Hepatocyte (in vitro differentiated cells): ENCODE data around the gene CHD2. TPM values are rescaled to one million over a fixed set of nuclear protein-coding genes. Genes with fewer than 3 reads are reported as not detected.

ENCODE experiments used
- DNase-seq: peaks from one replicate; pipeline ENCODE4 v3.0.0-alpha.2; 2016; ENCODE audit warnings: low spot score
- H2AFZ ChIP-seq: fragments of 200-600 bp; sonication (generic); 2 replicates; pipeline ENCODE4 v1.6.0; 2016; ENCODE audit warnings: antibody characterized with exemption, mild to moderate bottlenecking
- H3K27ac ChIP-seq: fragments of 200-600 bp; sonication (generic); 2 replicates; pipeline ENCODE4 v1.5.1; 2016; ENCODE audit warnings: mild to moderate bottlenecking
- H3K27me3 ChIP-seq: fragments of 200-600 bp; sonication (generic); 2 replicates; pipeline ENCODE4 v1.6.1; 2016
- H3K36me3 ChIP-seq: fragments of 200-600 bp; sonication (generic); replicated peaks from 2 replicates; pipeline ENCODE4 v1.5.1; 2016; ENCODE audit warnings: low read depth; ENCODE audit not compliant: insufficient read depth
- H3K4me1 ChIP-seq: fragments of 200-600 bp; sonication (generic); 2 replicates; pipeline ENCODE4 v1.5.1; 2016; ENCODE audit warnings: mild to moderate bottlenecking, moderate library complexity; ENCODE audit not compliant: insufficient read depth
- H3K4me2 ChIP-seq: fragments of 200-600 bp; sonication (generic); 2 replicates; pipeline ENCODE4 v1.6.0; 2016
- H3K4me3 ChIP-seq: fragments of 200-600 bp; sonication (generic); 2 replicates; pipeline ENCODE4 v1.5.1; 2016; ENCODE audit warnings: mild to moderate bottlenecking
- H3K79me2 ChIP-seq: fragments of 200-600 bp; sonication (generic); 2 replicates; pipeline ENCODE4 v1.6.0; 2017; ENCODE audit warnings: mild to moderate bottlenecking
- H3K9me2 ChIP-seq: fragments of 200-600 bp; sonication (generic); replicated peaks from 2 replicates; pipeline ENCODE4 v1.6.0; 2017; ENCODE audit warnings: mild to moderate bottlenecking; ENCODE audit not compliant: insufficient read depth
- H3K9me3 ChIP-seq: fragments of 200-600 bp; sonication (generic); 2 replicates; pipeline ENCODE4 v1.5.1; 2016; ENCODE audit warnings: low read depth, mild to moderate bottlenecking
- H4K20me1 ChIP-seq: fragments of 200-600 bp; sonication (generic); 2 replicates; pipeline ENCODE4 v1.6.0; 2016; ENCODE audit warnings: mild to moderate bottlenecking; ENCODE audit not compliant: insufficient read depth, poor library complexity, severe bottlenecking
- EZH2 ChIP-seq: fragments of 200-600 bp; sonication (generic); IDR thresholded peaks from 2 replicates; pipeline ENCODE4 v1.6.1; 2016; ENCODE audit warnings: antibody characterized with exemption, mild to moderate bottlenecking, borderline replicate concordance
- EZH2phosphoT487 ChIP-seq: fragments of 200-600 bp; sonication (generic); IDR thresholded peaks from one replicate; pipeline ENCODE4 v1.6.1; 2018; ENCODE audit warnings: antibody characterized with exemption, mild to moderate bottlenecking, low read depth, moderate library complexity; ENCODE audit not compliant: unreplicated experiment, severe bottlenecking
- WGBS: methylation state at CpG from one replicate; pipeline ENCODE4 v1.1.6; 2016; ENCODE audit warnings: low lambda C conversion rate; ENCODE audit errors: missing lambda C conversion rate; 5-methylcytosine and 5-hydroxymethylcytosine counted together
- polyA plus RNA-seq: library from polyadenylated mRNA; unstranded; fragments of >200 nt; fragmentation: Nextera tagmentation; extraction: Ambion mirVana; gene quantifications from 2 replicates; pipeline ENCODE4 v1.2.1, GENCODE V29; 2016
- total RNA-seq: library from RNA; depleted of rRNA; stranded (reverse); fragments of >200 nt; gene quantifications from 2 replicates; pipeline ENCODE4 v1.2.3, GENCODE V29; 2014
- TF ChIP-seq, protein P1 (sequence below): fragments of 200-600 bp; sonication (generic); IDR thresholded peaks from 2 replicates; pipeline ENCODE4 v1.5.1; 2016; ENCODE audit warnings: antibody characterized with exemption, mild to moderate bottlenecking; ENCODE audit not compliant: poor library complexity

The CHD2 gene
- total and polyA plus RNA-seq, 2 experiments from 2014 or later, result 49.3 to 133 TPM

GRCh38 chr15:92938387-92938786, 38.3 kb downstream of the CHD2 start:
- Histone ChIP-seq H3K4me3 (no peak overlapping the region), H3K4me2 (no peak overlapping the region), H4K20me1 (peaks cover 10% of the 10 kb centered on the region), H2AFZ (no peak overlapping the region), H3K9me3 (no peaks in the 10 kb centered on the region), H3K27me3 (no peaks in the 10 kb centered on the region), H3K36me3 (peaks cover 17% of the 10 kb centered on the region), H3K79me2 (peaks cover 92% of the 10 kb centered on the region), H3K27ac (no peak overlapping the region), H3K9me2 (no peaks in the 10 kb centered on the region), H3K4me1 (peaks cover 7% of the 10 kb centered on the region)
- no peak for TF ChIP-seq EZH2
- TF ChIP-seq, protein P1, sequence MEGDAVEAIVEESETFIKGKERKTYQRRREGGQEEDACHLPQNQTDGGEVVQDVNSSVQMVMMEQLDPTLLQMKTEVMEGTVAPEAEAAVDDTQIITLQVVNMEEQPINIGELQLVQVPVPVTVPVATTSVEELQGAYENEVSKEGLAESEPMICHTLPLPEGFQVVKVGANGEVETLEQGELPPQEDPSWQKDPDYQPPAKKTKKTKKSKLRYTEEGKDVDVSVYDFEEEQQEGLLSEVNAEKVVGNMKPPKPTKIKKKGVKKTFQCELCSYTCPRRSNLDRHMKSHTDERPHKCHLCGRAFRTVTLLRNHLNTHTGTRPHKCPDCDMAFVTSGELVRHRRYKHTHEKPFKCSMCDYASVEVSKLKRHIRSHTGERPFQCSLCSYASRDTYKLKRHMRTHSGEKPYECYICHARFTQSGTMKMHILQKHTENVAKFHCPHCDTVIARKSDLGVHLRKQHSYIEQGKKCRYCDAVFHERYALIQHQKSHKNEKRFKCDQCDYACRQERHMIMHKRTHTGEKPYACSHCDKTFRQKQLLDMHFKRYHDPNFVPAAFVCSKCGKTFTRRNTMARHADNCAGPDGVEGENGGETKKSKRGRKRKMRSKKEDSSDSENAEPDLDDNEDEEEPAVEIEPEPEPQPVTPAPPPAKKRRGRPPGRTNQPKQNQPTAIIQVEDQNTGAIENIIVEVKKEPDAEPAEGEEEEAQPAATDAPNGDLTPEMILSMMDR, result no peak
- TF ChIP-seq EZH2phosphoT487, result no peak
- 93% methylated on average over 2 of the region's 2 CpGs for WGBS
- no peak for DNase-seq

DNA sequence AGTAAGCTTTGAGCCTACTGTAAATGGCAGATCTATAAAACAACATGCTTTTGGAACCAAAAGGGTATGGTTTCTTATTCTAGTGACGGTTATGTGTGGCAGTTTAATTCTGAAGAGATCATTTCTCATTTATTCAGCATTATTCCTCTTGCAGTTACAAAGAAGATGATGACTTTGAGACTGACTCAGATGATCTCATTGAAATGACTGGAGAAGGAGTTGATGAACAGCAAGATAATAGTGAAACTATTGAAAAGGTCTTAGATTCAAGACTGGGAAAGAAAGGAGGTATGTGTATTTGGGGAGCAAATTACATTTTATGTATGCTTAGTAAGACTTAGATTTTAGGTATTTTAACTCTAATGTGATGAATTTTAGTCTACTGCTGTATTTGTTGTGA, 41.5 kb downstream of the CHD2 start:
- Histone ChIP-seq H3K27me3 (no peaks in the 10 kb centered on the region), H3K9me2 (no peaks in the 10 kb centered on the region), H2AFZ (no peak overlapping the region), H3K4me3 (no peak overlapping the region), H3K4me1 (peaks cover 7% of the 10 kb centered on the region), H4K20me1 (peaks cover 10% of the 10 kb centered on the region), H3K36me3 (peaks cover 17% of the 10 kb centered on the region), H3K9me3 (no peaks in the 10 kb centered on the region), H3K27ac (no peak overlapping the region), H3K4me2 (no peak overlapping the region), H3K79me2 (peaks cover 90% of the 10 kb centered on the region)
- WGBS, result 97% methylated on average over 1 of the region's 1 CpG
- TF ChIP-seq EZH2phosphoT487 (no peak), EZH2 (no peak)
- TF ChIP-seq, protein P1, result no peak
- DNase-seq, result no peak

GRCh38 chr15:92942706-92943105, 42.6 kb downstream of the CHD2 start:
- WGBS, result 94% methylated on average over 3 of the region's 3 CpGs
- peaks cover 17% of the 10 kb centered on the region for H3K36me3 ChIP-seq
- H2AFZ ChIP-seq, result no peak overlapping the region
- H3K27ac ChIP-seq, result no peak overlapping the region
- no peaks in the 10 kb centered on the region for H3K9me2 ChIP-seq
- H3K4me3 ChIP-seq, result no peak overlapping the region
- H3K9me3 ChIP-seq, result no peaks in the 10 kb centered on the region
- H3K27me3 ChIP-seq, result no peaks in the 10 kb centered on the region
- no peak overlapping the region for H3K4me2 ChIP-seq
- peaks cover 10% of the 10 kb centered on the region for H4K20me1 ChIP-seq
- TF ChIP-seq EZH2phosphoT487, result no peak
- TF ChIP-seq, protein P1, result no peak
- peaks cover 2% of the 10 kb centered on the region for H3K4me1 ChIP-seq
- peaks cover 88% of the 10 kb centered on the region for H3K79me2 ChIP-seq
- DNase-seq, result no peak

- H3K4me1 ChIP-seq, result no peaks in the 10 kb centered on the region
- no peaks in the 10 kb centered on the region for H3K9me2 ChIP-seq
- TF ChIP-seq EZH2, result no peak
- TF ChIP-seq, protein P1, result no peak
- TF ChIP-seq EZH2phosphoT487, result no peak
- peaks cover 85% of the 10 kb centered on the region for H3K79me2 ChIP-seq
- no peak overlapping the region for H3K4me2 ChIP-seq
- H3K27me3 ChIP-seq, result no peaks in the 10 kb centered on the region
- peak overlapping the region; percentile 12 for H3K27ac ChIP-seq
- no peaks in the 10 kb centered on the region for H3K9me3 ChIP-seq
- no peak overlapping the region for H3K4me3 ChIP-seq
- H4K20me1 ChIP-seq, result peaks cover under 1% of the 10 kb centered on the region
- DNase-seq, result no peak
- 70% methylated on average over 1 of the region's 1 CpG for WGBS
- H3K36me3 ChIP-seq, result peaks cover 14% of the 10 kb centered on the region
- no peak overlapping the region for H2AFZ ChIP-seq
These were observed 43.5 kb downstream of the CHD2 start for GRCh38 chr15:92943581-92943980.
